NCI-H82 (cell line): ENCODE results near the gene NPLOC4.

Experiments used
- DNase-seq: peaks from one replicate; lab custom pipeline; 2025; lab: John Stamatoyannopoulos, UW

Gene NPLOC4

DNA sequence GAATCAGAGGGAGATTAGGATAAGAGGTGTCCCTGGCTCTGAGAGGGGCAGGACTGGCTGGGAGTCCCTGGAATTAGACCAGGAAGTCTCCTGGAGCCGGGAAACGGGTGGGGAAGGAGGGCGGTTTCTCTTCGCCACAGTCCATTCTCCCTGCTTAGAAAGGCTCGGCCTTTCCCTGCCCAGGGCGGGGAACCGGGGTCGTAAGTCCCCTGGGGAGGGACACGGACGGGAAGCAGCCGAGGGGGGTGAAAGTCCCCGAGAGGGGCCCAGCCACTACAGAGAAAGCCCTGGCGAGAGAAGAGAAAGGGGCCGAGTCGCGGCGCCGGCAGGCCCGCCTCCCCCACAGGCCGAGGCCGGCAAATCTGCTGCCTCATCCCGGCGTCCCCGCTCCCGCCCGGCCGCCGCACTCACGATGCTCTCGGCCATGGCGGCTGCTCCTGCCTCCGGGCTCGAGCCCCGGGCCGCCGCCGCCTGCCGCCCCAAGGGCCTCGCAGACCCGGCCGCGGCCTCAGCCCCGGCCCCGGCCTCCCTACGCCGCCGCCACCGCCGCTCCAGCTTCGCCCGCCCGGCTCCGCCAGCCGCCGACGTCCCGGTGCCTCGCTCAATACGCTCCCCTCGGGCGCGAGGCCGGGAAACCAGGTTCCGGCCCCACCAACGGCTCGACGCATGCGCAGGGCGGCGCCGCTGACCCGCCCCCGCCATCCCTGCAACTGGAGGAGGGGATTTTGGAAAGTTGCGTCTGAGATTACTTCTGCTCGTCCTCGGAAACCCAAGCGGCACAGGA is at the start of gene NPLOC4, which contains the start of gene TSPAN10:
NPLOC4 (minus strand) TSS at position 608 of the 784 bp plus-strand sequence; CDS start at position 426, 182 bp downstream.
TSPAN10 (plus strand) TSS at position 692 of the 784 bp plus-strand sequence. CDS start 5,217 bp downstream, outside the sequence.
- DNase-seq = peak; percentile 93

DNA sequence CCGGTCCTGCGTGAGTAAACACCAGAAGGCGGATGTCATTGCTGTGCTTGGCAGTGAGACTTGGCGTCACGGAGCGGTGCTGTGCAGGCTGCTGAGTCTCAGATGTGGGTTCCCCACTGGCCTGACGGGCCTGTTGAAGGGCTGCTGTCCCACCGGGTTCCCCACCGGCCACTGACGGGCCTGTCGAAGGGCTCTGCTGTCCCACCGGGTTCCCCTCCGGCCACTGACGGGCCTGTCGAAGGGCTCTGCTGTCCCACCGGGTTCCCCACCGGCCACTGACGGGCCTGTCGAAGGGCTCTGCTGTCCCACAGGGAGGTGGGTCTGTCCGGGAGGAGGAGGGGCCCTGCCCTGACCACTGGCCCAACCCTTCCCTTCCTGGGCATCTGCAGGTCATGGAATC is 49.7 kb upstream of the NPLOC4 start:
- DNase-seq = no peak

- DNase-seq = no peak
Observed at GRCh38 chr17:81685108-81685507, 48.2 kb upstream of the NPLOC4 start.

GRCh38 chr17:81684442-81684911 is 47.6 kb upstream of the NPLOC4 start:
- no peak for DNase-seq

GRCh38 chr17:81683584-81684441 is 46.9 kb upstream of the NPLOC4 start, which contains the start of the genes ARL16 and HGS:
Gene ARL16 (minus strand): TSS chr17:81683797. CDS start chr17:81683753, 44 bp downstream.
Gene HGS (plus strand): TSS chr17:81684011. CDS start chr17:81684067, 56 bp downstream.
- peak; percentile 99 for DNase-seq

DNA sequence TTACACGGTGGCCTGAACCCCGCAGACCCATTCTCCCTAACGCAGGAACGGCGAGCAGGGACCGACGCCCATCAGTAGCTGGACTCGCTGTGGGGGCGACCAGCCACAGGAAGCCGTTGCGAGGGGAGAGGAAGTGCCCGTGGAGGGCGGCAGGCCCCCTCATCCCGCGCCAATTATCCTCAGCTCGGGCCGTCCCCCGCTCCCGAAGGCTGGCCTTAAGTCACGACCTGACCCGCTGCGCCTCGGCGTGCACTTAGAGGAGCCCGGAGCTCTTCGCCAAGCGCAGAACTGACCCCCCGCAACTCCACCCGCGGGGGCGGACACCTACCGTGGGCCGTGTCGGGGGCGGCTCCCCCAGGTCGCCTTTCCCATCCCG is 46.3 kb upstream of the NPLOC4 start:
- DNase-seq = peak; percentile 50

DNA sequence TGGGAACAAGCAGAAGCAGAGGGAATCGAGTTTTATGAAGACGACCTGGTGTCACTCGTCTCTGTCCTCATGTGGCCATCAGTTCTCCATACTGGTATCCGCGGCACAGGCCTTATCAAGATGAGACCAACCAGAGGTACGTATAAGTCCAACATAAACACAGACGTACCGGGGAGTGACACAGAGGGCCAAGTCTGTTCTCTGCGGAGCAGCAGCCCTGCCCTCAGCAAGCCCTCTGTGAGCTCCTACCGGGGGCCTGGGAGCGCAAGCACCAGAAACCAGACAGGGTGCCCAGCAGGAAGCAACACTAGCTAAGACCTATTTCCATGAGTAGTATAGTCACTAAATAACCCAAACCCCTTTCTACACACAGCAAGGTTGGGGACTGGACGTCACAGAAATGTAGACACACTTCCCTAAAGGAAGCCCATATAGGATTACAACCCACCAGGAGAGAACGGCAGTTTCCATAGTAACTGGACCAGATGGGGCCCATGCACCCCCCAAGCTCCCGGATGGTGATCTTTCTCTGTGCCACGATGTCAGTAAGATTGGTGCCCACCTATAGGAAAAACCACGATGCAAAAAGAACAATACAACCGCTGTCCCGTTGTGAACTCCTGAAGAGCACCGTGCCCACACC is 45.8 kb upstream of the NPLOC4 start:
- peak; percentile 40 for DNase-seq

DNA sequence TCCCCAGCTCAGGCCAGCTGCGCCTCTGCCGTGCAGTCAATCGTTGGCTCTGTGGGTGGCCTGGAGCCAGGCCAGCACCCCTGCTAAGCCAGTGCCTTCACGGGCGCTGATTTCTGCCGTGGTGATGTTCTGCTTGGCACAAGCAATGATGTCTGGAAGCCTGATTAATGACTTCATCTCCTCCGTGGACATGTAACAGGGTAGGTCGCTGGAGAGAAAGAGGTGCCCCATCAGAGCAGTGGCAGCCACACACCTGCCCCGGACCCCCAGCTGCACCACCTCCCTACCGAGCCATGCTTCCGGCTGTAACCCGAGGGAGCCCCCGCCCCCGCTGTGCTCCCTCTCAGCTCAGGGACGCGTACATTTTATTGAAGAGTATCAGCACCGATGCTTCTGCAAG is 44.8 kb upstream of the NPLOC4 start:
- DNase-seq = no peak

DNA sequence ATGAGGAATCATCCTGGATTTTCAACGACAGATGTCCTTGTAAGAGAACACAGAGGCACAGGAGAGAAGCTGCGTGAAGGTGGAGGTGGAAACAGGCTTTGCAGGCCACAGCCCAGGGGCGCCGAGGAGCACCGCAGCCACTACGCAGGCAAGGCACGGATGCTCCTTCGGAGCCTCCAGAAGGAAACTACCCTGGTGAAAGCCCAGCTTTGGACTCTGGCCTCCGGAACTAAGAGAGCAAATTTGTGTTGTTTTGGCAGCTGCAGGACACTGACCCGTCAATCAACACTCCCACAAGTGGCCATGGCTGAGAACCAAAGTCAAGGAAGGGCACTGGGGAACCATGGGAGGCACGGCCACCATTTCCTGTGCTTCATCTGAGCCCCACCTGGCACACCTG is 43.2 kb upstream of the NPLOC4 start:
- no peak for DNase-seq

DNA sequence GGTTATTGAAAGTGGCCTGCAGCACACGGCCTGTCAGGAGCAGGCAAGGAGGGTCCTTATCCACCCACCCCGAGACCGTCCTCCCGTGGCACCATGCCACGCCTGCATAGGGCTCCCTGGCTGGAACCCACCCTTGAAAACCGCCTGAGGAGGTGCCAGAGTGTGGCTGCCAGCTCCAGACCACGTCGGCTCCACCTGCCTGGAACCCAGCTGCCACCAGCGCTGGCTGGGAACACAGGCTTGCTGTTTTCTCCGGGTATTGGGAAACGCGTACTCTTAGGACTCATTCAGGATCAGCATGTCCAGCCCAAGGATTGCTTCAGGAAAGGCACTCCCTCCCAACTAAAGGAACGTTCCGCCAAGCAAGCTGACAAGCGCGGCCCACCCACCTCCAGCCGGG is 40.0 kb upstream of the NPLOC4 start:
- DNase-seq = no peak

- DNase-seq = peak; percentile 70
Observed at GRCh38 chr17:81675515-81676221, 38.8 kb upstream of the NPLOC4 start.

DNA sequence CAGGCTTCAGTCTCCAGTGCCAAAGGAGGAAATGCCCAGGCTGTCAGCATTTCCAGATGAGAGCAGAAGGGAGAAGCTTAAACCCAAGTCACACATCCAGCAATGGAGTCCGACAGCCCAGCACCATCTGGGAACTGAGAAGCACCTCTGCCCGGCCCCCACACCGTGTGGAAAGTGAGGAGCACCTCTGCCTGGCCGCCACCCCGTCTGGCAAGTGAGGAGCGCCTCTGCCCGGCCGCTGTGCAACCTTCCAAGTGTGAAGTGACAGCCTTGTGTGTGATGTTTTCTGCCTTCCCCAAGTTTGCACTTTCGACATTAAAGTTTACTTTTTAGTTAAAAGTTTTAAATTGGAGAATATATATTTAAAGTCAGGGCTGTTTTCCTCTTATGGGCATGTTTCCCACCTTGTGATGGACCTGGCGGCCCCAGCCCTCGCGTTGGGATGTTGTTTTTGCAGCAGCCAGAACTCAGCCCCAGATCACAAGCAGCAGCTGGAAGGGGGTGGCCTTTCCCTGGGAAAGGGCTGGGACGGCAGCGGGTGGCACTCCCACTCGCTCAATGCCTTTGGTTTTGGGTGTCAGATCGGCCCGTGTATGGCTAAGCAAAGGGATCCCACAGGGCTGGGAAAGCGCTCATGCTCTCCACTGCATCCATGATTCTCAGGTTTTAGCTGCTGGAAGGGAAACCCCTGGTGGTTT is 36.8 kb upstream of the NPLOC4 start:
- no peak for DNase-seq

GRCh38 chr17:81672954-81673353 is 36.0 kb upstream of the NPLOC4 start:
- DNase-seq = no peak

GRCh38 chr17:81672504-81672903 is 35.6 kb upstream of the NPLOC4 start:
- no peak for DNase-seq

- DNase-seq = no peak
Observed at GRCh38 chr17:81667754-81668153, 30.8 kb upstream of the NPLOC4 start.

GRCh38 chr17:81666342-81667191 is 29.7 kb upstream of the NPLOC4 start, which contains the start of the genes CCDC137 and OXLD1:
Gene CCDC137 (plus strand): TSS chr17:81666737. CDS start chr17:81666767, 30 bp downstream.
Gene OXLD1 (minus strand): TSS chr17:81666605. CDS start chr17:81666577, 28 bp downstream.
- peak; percentile 98 for DNase-seq

DNA sequence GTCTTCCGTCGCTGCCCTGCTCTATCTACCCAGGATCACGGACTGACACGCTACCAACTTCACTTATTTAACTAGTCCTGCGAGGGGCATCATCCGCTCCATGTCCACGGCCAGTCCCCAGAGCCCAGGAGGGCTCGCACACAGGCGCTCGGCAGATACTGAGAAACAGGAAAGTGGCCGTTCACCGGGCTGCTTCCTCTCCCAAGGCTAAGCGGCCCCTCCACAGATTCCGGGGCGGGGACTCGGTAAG is 29.1 kb upstream of the NPLOC4 start:
- DNase-seq = peak; percentile 63

DNA sequence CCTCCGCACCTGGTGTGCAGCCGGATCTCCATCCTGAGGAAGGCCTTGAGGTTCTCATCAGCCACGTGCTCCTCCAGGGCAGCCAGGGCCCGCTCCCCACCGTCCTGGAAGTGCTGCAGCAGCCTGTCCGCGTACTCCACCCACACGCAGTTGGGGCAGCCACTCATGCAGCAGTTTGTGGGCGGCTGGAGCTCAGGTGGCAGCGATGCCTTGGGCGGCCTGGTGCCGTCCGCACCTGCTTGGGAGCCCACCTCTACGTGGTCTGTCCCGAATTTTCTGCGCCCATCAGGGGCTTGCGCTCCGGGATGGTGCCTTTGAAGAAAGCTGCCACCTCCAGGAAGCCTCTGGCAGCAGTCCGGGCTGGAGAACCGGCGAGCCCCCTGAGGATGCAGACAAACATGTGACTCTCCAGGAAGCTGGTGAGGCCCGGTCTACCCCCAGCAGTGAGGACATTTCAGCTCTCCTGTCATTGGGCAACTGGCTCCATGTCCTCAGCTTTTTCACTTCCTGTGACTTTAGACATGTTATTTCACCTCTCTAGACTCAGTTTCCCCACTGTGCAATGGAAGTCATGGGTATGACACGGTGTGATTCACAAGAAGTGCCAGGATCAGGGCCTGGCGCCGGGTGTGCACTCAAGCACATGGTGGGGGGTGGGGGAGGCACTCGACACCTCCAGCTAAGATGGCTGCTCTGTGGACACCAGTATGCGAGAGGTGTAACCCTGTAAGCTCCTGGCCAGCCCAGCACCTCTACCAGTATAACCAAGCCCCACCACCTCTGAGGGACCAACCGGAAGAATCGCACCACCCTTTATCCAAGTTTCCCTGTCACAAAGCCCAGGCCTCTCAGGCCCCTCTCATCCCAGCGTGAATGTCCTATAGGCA is 28.5 kb upstream of the NPLOC4 start:
- DNase-seq = peak; percentile 61

- no peak for DNase-seq
Observed at GRCh38 chr17:81664051-81664470, 27.1 kb upstream of the NPLOC4 start.
